ENCODE results near the gene FRMPD1.

DNA sequence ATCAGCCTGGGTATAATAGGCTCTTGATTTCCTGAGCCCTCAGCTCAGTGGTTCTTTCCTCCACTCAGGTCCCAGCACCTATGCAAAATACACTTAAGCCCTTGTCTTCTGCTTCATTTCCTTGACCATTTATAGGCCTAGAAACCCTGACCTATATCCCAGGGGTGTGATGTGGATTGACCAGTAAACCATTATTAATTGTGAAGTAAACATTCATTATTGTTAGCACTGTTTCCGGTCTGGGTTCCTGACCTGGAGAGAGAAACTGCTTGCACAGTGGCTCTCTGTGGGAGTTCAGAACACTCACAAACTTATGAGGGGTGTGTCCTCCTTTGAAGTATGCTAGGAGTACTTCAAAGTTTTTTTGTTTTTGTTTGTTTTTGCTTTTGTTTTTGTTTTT, 38.8 kb upstream of the FRMPD1 start:
- TF ChIP-seq, protein P1, sequence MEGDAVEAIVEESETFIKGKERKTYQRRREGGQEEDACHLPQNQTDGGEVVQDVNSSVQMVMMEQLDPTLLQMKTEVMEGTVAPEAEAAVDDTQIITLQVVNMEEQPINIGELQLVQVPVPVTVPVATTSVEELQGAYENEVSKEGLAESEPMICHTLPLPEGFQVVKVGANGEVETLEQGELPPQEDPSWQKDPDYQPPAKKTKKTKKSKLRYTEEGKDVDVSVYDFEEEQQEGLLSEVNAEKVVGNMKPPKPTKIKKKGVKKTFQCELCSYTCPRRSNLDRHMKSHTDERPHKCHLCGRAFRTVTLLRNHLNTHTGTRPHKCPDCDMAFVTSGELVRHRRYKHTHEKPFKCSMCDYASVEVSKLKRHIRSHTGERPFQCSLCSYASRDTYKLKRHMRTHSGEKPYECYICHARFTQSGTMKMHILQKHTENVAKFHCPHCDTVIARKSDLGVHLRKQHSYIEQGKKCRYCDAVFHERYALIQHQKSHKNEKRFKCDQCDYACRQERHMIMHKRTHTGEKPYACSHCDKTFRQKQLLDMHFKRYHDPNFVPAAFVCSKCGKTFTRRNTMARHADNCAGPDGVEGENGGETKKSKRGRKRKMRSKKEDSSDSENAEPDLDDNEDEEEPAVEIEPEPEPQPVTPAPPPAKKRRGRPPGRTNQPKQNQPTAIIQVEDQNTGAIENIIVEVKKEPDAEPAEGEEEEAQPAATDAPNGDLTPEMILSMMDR (IDR thresholded peaks at IDR 0.05), result no peak
- TF ChIP-seq POLR2A (IDR thresholded peaks at IDR 0.05), result no peak
